Heart left ventricle (tissue), 16 donors: Measurements from ENCODE around the gene RALGAPA1. TPM values are rescaled to one million over a fixed set of nuclear protein-coding genes. Genes with fewer than 3 reads are reported as not detected.
A peak's percentile ranks its signal among the peaks of the same experiment; 100 is the strongest.

Source experiments
- ATAC-seq, 4 donors: fragments of 200-7000 bp; cut with Tn5 transposase; one replicate each; pipeline ENCODE4 v1.9.1; 2020 to 2022; ENCODE audit warnings: moderate library complexity in 4 of 4, mild to moderate bottlenecking in 3 of 4, moderate number of reproducible peaks in 1 of 4
- DNase-seq, 5 donors: peaks; one replicate each; pipeline ENCODE4 v3.0.0-alpha.2; 2020
- H3K27ac ChIP-seq, 12 donors: fragments of 200-600 bp; sonication (generic) in 4 of 12; one replicate each; pipeline versions ENCODE4 v1.5.0 to v1.8.0; 2016 to 2022; ENCODE audit warnings: mild to moderate bottlenecking in 2 of 12
- H3K27me3 ChIP-seq, 9 donors: fragments of 200-600 bp; sonication (generic) in 2 of 9; one replicate each; pipeline versions ENCODE4 v1.5.1 to v1.8.0; 2016 to 2022; ENCODE audit warnings: mild to moderate bottlenecking in 3 of 9
- H3K36me3 ChIP-seq, 9 donors: fragments of 200-600 bp; sonication (generic) in 2 of 9; one replicate each; pipeline versions ENCODE4 v1.5.0 to v1.8.0; 2018 to 2022; ENCODE audit warnings: mild to moderate bottlenecking in 2 of 9
- H3K4me1 ChIP-seq, 12 donors: fragments of 200-600 bp; sonication (generic) in 4 of 12; one replicate each; pipeline versions ENCODE4 v1.5.0 to v1.8.0; 2016 to 2022; ENCODE audit warnings: mild to moderate bottlenecking in 3 of 12
- H3K4me3 ChIP-seq, 12 donors: fragments of 200-600 bp; sonication (generic) in 4 of 12; one replicate each; pipeline versions ENCODE4 v1.5.0 to v1.8.0; 2017 to 2022; ENCODE audit warnings: mild to moderate bottlenecking in 9 of 12, moderate library complexity in 4 of 12
- H3K9me3 ChIP-seq, 12 donors: fragments of 200-600 bp; sonication (generic) in 4 of 12; one replicate each; pipeline versions ENCODE4 v1.5.0 to v1.8.0; 2016 to 2022; ENCODE audit warnings: mild to moderate bottlenecking in 1 of 12
- CTCF ChIP-seq, 12 donors: fragments of 200-600 bp; sonication (generic) in 4 of 12; IDR thresholded peaks; one replicate each; pipeline versions ENCODE4 v1.5.0 to v1.8.0; 2018 to 2022; ENCODE audit warnings: antibody characterized with exemption in 12 of 12, mild to moderate bottlenecking in 5 of 12
- POLR2A ChIP-seq, 2 donors: fragments of 450-650 bp; IDR thresholded peaks; one replicate each; pipeline ENCODE4 v1.6.1; 2017; ENCODE audit warnings: antibody characterized with exemption in 2 of 2, mild to moderate bottlenecking in 2 of 2, moderate library complexity in 2 of 2
- WGBS, 4 donors: extraction: QIAGEN DNeasy Blood & Tissue Kit in 2 of 4; methylation state at CpG; one replicate each; pipeline versions ENCODE4 v1.1.5 to v1.1.7; 2013 to 2018; 5-methylcytosine and 5-hydroxymethylcytosine counted together
- intact Hi-C, 10 donors: fragments of 100-400 bp; cut with DNase I; formaldehyde crosslinking; loops; one replicate each; pipeline versions ENCODE4 v1.11.1 to v1.14.2; 2022
- polyA plus RNA-seq, 2 donors: library from polyadenylated mRNA; stranded (reverse); fragments of 200-250 nt; gene quantifications; one replicate each; pipeline ENCODE4 v1.2.3, GENCODE V29; 2013
- total RNA-seq, 9 donors: library from RNA; depleted of rRNA in 2 of 9; stranded (reverse); fragments of >200 nt in 2 of 9; fragmentation: NEBNext Ultra II Directional in 3 of 9; extraction: Animal tissue kit (Norgen Biotek cat#: 25700) in 3 of 9; gene quantifications; one replicate each; pipeline versions ENCODE4 v1.1.0 to v1.2.4, GENCODE V29; 2016 to 2023
- donor health status: ischemic (EF 13 %, LVEDD 7.1; RV severe dilation, severe dysfunction).
- donor health status: healthy with polysubstance abuse.
- donor health status: DM: no; HTN: yes; CAD: no.
- donor health status: DM: no; HTN: no; CAD: no.
- donor health status: ischemic (EF 25% LVEDD 6.9; RV normal size, moderate dysfunction).
- donor health status: ischemic (EF 25% LVEDD 5.7; RV mildly dilated, moderate dysfunction).
- donor health status: healthy.
- donor health status: DM: yes; HTN: yes; CAD: no.
- donor health status: ischemic (EF 35%, LVEDD 5.7; RV mildly dilated, moderate dysfunction).
- donor health status: nonischemic (EF 11% LVEDD 7.7; RV severe dilation, severe dysfunction).
- donor health status: DM: yes; HTN: yes; CAD: no.
- donor health status: PGD.
- donor health status: ischemic (EF 29% LVEDD 5.4; RV normal size, mild dysfunction).
- donor health status: nonischemic (EF 23%, LVEDD 6.1; RV moderate dilation, normal function).

The RALGAPA1 gene
- total and polyA plus RNA-seq, 11 donors, result 9.9 to 43.0 (median 27.8) TPM

- ATAC-seq (no peak), DNase-seq (no peak)
- 94 to 98% (median 95%) methylated on average over 5 of the region's 5 CpGs for WGBS, 4 donors
- no peaks in the 10 kb centered on the region for H3K4me1 ChIP-seq
- H3K27me3 ChIP-seq, result no peaks in the 10 kb centered on the region
- intact Hi-C loops, result no loop called here
- no peak overlapping the region for H3K4me3 ChIP-seq
- no peak overlapping the region for H3K27ac ChIP-seq
- H3K9me3 ChIP-seq, result no peaks in the 10 kb centered on the region
- TF ChIP-seq POLR2A (IDR thresholded peaks at IDR 0.05) (no peak), CTCF (IDR thresholded peaks at IDR 0.05) (no peak)
- peaks cover 0 to 39% (median 11%) of the 10 kb centered on the region in 9 donors for H3K36me3 ChIP-seq
Measured at GRCh38 chr14:35543006-35543405, 266.1 kb downstream of the RALGAPA1 start.

- Histone ChIP-seq H3K36me3 (peaks cover 0 to 43% (median 16%) of the 10 kb centered on the region in 9 donors), H3K27me3 (peaks cover 1 to 18% (median 10%) of the 10 kb centered on the region in 9 donors), H3K9me3 (no peaks in the 10 kb centered on the region), H3K4me3 (no peak overlapping the region), H3K27ac (no peak overlapping the region), H3K4me1 (peaks cover 0 to 9% (median 7%) of the 10 kb centered on the region in 12 donors)
- intact Hi-C loops, result no loop called here
- DNase-seq (no peak), ATAC-seq (no peak)
- WGBS, 4 donors, result 62 to 80% (median 62%) methylated on average over 2 of the region's 2 CpGs
- no peak for TF ChIP-seq POLR2A (IDR thresholded peaks at IDR 0.05)
- TF ChIP-seq CTCF (IDR thresholded peaks at IDR 0.05), result no peak
Measured at GRCh38 chr14:35539969-35540368, 269.1 kb downstream of the RALGAPA1 start.

- Histone ChIP-seq H3K36me3 (peaks cover 0 to 22% (median 9%) of the 10 kb centered on the region in 9 donors), H3K27me3 (peaks cover 27 to 62% (median 53%) of the 10 kb centered on the region in 9 donors), H3K4me1 (peaks cover 0 to 31% (median 27%) of the 10 kb centered on the region in 12 donors), H3K9me3 (no peaks in the 10 kb centered on the region), H3K27ac (no peak overlapping the region), H3K4me3 (peak overlapping the region in 8 of 12 donors; percentile 14 to 58 (median 52))
- DNase-seq (no peak), ATAC-seq (peak; percentile 6 to 33 (median 29))
- intact Hi-C loops, result no loop called here
- no peak for TF ChIP-seq POLR2A (IDR thresholded peaks at IDR 0.05)
- no peak for TF ChIP-seq CTCF (IDR thresholded peaks at IDR 0.05)
- WGBS, 4 donors, result 9 to 23% (median 10%) methylated on average over 15 to 37 of the region's 37 CpGs
Measured at GRCh38 chr14:35535483-35536112, 273.5 kb downstream of the RALGAPA1 start.

GRCh38 chr14:35534873-35535482 is 274.1 kb downstream of the RALGAPA1 start:
- H3K9me3 ChIP-seq, result no peaks in the 10 kb centered on the region
- peak; percentile 86 to 97 (median 96) for ATAC-seq
- H3K4me3 ChIP-seq, result peak overlapping the region in 11 of 12 donors; percentile 36 to 58 (median 53)
- H3K36me3 ChIP-seq, result peaks cover 0 to 17% (median 9%) of the 10 kb centered on the region in 9 donors
- peak; percentile 46 to 78 (median 56) for DNase-seq
- peaks cover 27 to 68% (median 53%) of the 10 kb centered on the region in 9 donors for H3K27me3 ChIP-seq
- intact Hi-C loops, result no loop called here
- no peak overlapping the region for H3K27ac ChIP-seq
- H3K4me1 ChIP-seq, result peaks cover 0 to 31% (median 27%) of the 10 kb centered on the region in 12 donors
- TF ChIP-seq CTCF (IDR thresholded peaks at IDR 0.05) (peak in 1 of 12 donors; percentile 8), POLR2A (IDR thresholded peaks at IDR 0.05) (no peak)
- 2 to 4% (median 2%) methylated on average over 25 to 55 of the region's 55 CpGs for whole genome bisulfite sequencing, 4 donors
